ENCODE results near the gene OXLD1. TPM values are rescaled to one million over a fixed set of nuclear protein-coding genes. Genes with fewer than 3 reads are reported as not detected.

The OXLD1 gene
- total RNA-seq, 1 experiment from 2014 or later: 36.5 TPM

GRCh38 chr17:81683584-81684441, 17.4 kb upstream of the OXLD1 start, which contains the start of the genes ARL16 and HGS:
Gene ARL16, minus strand, starts transcription at chr17:81683797. Its CDS starts 44 bp downstream, at chr17:81683753.
Gene HGS, plus strand, starts transcription at chr17:81684011. Its CDS starts 56 bp downstream, at chr17:81684067.
- DNase-seq (ENCODE audit: low read depth): peak; percentile 97

DNA sequence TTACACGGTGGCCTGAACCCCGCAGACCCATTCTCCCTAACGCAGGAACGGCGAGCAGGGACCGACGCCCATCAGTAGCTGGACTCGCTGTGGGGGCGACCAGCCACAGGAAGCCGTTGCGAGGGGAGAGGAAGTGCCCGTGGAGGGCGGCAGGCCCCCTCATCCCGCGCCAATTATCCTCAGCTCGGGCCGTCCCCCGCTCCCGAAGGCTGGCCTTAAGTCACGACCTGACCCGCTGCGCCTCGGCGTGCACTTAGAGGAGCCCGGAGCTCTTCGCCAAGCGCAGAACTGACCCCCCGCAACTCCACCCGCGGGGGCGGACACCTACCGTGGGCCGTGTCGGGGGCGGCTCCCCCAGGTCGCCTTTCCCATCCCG, 16.8 kb upstream of the OXLD1 start:
- no peak for DNase-seq (ENCODE audit: low read depth)

DNA sequence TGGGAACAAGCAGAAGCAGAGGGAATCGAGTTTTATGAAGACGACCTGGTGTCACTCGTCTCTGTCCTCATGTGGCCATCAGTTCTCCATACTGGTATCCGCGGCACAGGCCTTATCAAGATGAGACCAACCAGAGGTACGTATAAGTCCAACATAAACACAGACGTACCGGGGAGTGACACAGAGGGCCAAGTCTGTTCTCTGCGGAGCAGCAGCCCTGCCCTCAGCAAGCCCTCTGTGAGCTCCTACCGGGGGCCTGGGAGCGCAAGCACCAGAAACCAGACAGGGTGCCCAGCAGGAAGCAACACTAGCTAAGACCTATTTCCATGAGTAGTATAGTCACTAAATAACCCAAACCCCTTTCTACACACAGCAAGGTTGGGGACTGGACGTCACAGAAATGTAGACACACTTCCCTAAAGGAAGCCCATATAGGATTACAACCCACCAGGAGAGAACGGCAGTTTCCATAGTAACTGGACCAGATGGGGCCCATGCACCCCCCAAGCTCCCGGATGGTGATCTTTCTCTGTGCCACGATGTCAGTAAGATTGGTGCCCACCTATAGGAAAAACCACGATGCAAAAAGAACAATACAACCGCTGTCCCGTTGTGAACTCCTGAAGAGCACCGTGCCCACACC, 16.3 kb upstream of the OXLD1 start:
- DNase-seq (ENCODE audit: low read depth): peak; percentile 20

GRCh38 chr17:81681672-81682071, 15.3 kb upstream of the OXLD1 start:
- DNase-seq (ENCODE audit: low read depth): no peak

DNA sequence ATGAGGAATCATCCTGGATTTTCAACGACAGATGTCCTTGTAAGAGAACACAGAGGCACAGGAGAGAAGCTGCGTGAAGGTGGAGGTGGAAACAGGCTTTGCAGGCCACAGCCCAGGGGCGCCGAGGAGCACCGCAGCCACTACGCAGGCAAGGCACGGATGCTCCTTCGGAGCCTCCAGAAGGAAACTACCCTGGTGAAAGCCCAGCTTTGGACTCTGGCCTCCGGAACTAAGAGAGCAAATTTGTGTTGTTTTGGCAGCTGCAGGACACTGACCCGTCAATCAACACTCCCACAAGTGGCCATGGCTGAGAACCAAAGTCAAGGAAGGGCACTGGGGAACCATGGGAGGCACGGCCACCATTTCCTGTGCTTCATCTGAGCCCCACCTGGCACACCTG, 13.7 kb upstream of the OXLD1 start:
- DNase-seq (ENCODE audit: low read depth): no peak

- DNase-seq (ENCODE audit: low read depth): no peak
Measured at GRCh38 chr17:81676906-81677305, 10.5 kb upstream of the OXLD1 start.

GRCh38 chr17:81675515-81676221, 9.3 kb upstream of the OXLD1 start:
- peak; percentile 35 for DNase-seq (ENCODE audit: low read depth)

DNA sequence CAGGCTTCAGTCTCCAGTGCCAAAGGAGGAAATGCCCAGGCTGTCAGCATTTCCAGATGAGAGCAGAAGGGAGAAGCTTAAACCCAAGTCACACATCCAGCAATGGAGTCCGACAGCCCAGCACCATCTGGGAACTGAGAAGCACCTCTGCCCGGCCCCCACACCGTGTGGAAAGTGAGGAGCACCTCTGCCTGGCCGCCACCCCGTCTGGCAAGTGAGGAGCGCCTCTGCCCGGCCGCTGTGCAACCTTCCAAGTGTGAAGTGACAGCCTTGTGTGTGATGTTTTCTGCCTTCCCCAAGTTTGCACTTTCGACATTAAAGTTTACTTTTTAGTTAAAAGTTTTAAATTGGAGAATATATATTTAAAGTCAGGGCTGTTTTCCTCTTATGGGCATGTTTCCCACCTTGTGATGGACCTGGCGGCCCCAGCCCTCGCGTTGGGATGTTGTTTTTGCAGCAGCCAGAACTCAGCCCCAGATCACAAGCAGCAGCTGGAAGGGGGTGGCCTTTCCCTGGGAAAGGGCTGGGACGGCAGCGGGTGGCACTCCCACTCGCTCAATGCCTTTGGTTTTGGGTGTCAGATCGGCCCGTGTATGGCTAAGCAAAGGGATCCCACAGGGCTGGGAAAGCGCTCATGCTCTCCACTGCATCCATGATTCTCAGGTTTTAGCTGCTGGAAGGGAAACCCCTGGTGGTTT, 7.3 kb upstream of the OXLD1 start:
- DNase-seq (ENCODE audit: low read depth): no peak

- DNase-seq (ENCODE audit: low read depth): no peak
Measured at GRCh38 chr17:81672954-81673353, 6.5 kb upstream of the OXLD1 start.

DNA sequence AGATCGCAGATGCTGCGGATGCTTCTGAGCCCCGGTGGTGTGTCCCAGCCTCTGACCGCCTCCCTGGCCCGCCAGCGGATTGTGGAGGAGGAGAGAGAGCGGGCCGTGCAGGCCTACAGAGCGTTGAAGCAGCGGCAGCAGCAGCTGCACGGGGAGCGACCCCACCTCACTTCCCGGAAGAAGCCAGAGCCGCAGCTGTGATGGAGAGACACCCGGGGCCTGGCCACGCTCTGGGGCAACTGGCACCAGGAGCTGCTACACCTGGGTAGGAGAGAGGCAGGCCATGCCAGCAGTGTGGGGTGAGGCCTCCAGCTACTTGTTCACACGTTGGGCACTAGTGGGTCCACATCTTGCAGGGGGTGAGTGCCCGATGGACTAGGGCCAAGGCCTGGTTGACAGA, 6.1 kb upstream of the OXLD1 start:
- DNase-seq (ENCODE audit: low read depth): no peak

- DNase-seq (ENCODE audit: low read depth): no peak
Measured at GRCh38 chr17:81667754-81668153, 1.3 kb upstream of the OXLD1 start.

- no peak for DNase-seq (ENCODE audit: low read depth)
Measured at GRCh38 chr17:81666092-81666341, 388 bp downstream of the OXLD1 start.

GRCh38 chr17:81665205-81666091, 957 bp downstream of the OXLD1 start:
- DNase-seq (ENCODE audit: low read depth): peak; percentile 14

DNA sequence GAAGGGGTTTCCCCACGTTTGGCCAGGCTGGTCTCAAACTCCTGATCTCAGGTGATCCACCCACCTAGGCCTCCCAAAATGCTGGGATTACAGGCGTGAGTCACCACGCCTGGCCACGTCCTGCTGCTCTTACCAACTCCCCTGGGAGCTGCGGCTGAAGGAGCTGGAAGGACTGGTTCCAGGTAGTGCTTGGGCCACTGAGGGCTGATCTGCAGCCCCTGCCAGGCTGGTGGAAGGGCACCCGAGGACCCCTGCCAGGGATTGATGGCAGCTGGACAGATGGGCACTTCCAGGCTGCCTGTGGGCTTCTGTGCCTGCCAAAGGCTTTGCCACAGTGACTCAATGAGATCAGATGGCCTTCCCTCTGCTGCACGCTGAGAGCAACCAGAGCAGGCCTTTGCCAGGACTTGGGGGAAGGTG, 2.3 kb downstream of the OXLD1 start:
- no peak for DNase-seq (ENCODE audit: low read depth)

GRCh38 chr17:81662002-81662401, 4.4 kb downstream of the OXLD1 start:
- no peak for DNase-seq (ENCODE audit: low read depth)

- DNase-seq (ENCODE audit: low read depth): no peak
Measured at GRCh38 chr17:81660441-81660840, 6.0 kb downstream of the OXLD1 start.

DNA sequence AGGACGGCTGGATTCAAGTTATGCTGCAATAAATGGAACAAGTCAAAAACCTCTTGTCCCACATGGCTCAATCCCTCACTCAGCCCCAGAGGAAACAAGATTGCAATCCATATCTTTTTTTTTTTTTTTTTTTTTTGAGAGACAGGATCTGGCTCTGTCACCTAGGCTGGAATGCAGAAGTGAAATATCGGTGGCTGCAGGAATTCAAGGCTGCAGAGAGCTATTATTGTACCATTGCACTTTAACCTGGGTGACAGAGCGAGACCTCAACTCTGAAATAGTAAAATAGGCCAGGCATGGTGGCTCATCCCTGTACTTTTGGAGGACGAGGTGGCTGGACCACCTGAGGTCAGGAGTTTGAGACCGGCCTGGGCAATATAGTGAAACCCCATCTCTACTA, 7.4 kb downstream of the OXLD1 start:
- DNase-seq (ENCODE audit: low read depth): no peak

DNA sequence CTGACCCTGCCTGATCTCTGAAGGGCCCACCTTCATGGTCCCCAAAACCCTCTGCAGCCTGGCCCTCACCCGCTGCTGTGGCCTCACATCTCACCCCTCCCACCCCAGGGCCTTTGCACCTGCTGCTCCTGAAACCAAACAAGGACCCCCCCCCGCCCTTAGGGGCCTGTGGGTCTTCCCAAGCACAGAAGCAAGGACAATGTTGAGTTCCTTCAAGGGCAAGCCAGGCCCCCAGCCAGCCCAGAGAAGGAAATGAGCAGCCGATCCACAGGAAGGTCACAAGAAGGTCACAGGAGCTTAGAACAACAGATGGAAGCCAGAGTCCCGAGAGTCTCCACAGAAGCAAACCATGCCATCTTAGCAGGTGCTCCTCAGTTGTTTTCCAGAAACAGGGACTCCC, 9.6 kb downstream of the OXLD1 start:
- no peak for DNase-seq (ENCODE audit: low read depth)

DNA sequence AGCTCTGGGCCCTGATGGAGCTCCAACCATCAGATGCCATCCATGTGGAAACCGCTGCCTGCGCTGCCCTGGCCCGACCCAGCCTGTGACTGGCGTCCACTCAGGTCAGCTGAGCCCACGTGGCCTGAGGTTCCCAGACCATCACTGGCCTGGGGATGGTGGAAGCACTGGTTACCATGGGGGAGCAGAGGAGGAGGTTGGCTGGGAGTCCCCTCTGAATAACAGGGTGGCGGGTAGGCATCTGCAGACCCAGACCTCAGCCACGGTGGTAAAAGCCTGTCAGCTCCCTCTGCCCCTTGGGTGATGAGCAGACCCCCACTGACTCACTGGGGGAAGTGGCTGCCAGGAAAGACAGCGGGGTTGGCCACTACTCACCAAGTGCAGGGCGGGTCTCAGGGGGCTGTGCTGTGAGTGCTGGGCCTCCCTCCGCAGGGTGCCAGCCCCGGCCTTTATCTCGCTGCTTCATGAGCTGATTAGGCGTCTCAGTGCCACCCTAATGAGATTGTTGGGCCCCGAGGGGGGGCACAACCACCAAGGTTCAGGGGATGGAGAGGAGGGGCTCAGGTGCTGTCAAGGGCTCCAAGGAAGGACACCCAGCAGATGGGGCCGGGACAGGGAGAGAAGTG, 10.2 kb downstream of the OXLD1 start, which contains the start of gene PDE6G:
Gene PDE6G (minus strand): TSS at position 425 of the 626 bp plus-strand sequence. CDS start 3,237 bp downstream, outside the sequence.
- DNase-seq (ENCODE audit: low read depth): no peak

- no peak for DNase-seq (ENCODE audit: low read depth)
Measured at GRCh38 chr17:81655378-81656117, 10.9 kb downstream of the OXLD1 start.
